DMS114 treated with DMSO at 0.1 percent for 48 hours (cell line): ENCODE measurements around the gene OAS1.
"Not testable (repeated sequence)": the region's sequence is repeated elsewhere in the genome, so short reads cannot be mapped to it uniquely, and the experiment has no call there.

ENCODE experiments used
- DNase-seq: peaks from one replicate; lab custom pipeline; 2025; ENCODE audit not compliant: unreplicated experiment; lab: John Stamatoyannopoulos, UW

OAS1 gene

GRCh38 chr12:112900298-112901145 is 6.2 kb upstream of the OAS1 start:
- peak; percentile 46 for DNase-seq

- DNase-seq, result no peak
Measured at GRCh38 chr12:112901271-112901670, 5.5 kb upstream of the OAS1 start.

- DNase-seq, result no peak
Measured at GRCh38 chr12:112904571-112904970, 2.2 kb upstream of the OAS1 start.

- no peak for DNase-seq
Measured at GRCh38 chr12:112905451-112906089, 1.2 kb upstream of the OAS1 start.

GRCh38 chr12:112907415-112908157 is 824 bp downstream of the OAS1 start:
- DNase-seq, result no peak

- DNase-seq, result no peak
Measured at GRCh38 chr12:112908548-112908947, 1.8 kb downstream of the OAS1 start.

GRCh38 chr12:112909693-112910092 is 2.9 kb downstream of the OAS1 start:
- DNase-seq, result no peak

GRCh38 chr12:112913038-112913688 is 6.4 kb downstream of the OAS1 start:
- no peak for DNase-seq

GRCh38 chr12:112913888-112914287 is 7.1 kb downstream of the OAS1 start:
- not testable (repeated sequence) for DNase-seq

GRCh38 chr12:112916270-112916669 is 9.5 kb downstream of the OAS1 start:
- no peak for DNase-seq

GRCh38 chr12:112919121-112919520 is 12.4 kb downstream of the OAS1 start:
- no peak for DNase-seq

GRCh38 chr12:112924986-112925385 is 18.2 kb downstream of the OAS1 start:
- no peak for DNase-seq

- DNase-seq, result not testable (repeated sequence)
Measured at GRCh38 chr12:112926416-112927033, 19.8 kb downstream of the OAS1 start.

GRCh38 chr12:112927475-112927874 is 20.7 kb downstream of the OAS1 start:
- DNase-seq, result no peak

GRCh38 chr12:112927925-112928324 is 21.2 kb downstream of the OAS1 start:
- DNase-seq, result no peak

GRCh38 chr12:112928978-112929377 is 22.2 kb downstream of the OAS1 start:
- DNase-seq, result no peak

- no peak for DNase-seq
Measured at GRCh38 chr12:112929715-112930114, 23.0 kb downstream of the OAS1 start.

GRCh38 chr12:112930350-112930749 is 23.6 kb downstream of the OAS1 start:
- no peak for DNase-seq

- DNase-seq, result no peak
Measured at GRCh38 chr12:112932485-112933128, 25.8 kb downstream of the OAS1 start.

- no peak for DNase-seq
Measured at GRCh38 chr12:112933129-112933505, 26.4 kb downstream of the OAS1 start.
